ENCODE results near the gene CCDC187.

The CCDC187 gene

GRCh38 chr9:136318776-136319241 is 14.9 kb upstream of the CCDC187 start:
- TF ChIP-seq CTCF (conservative IDR thresholded peaks at IDR 0.05) (no peak), ZFX (IDR thresholded peaks at IDR 0.05) (no peak)

GRCh38 chr9:136318111-136318775 is 14.3 kb upstream of the CCDC187 start:
- TF ChIP-seq CTCF (conservative IDR thresholded peaks at IDR 0.05) (no peak), ZFX (IDR thresholded peaks at IDR 0.05) (no peak)
- H3K27ac ChIP-seq: no peak overlapping the region

More at GRCh38 chr9:136318776-136319241, 14.9 kb upstream of the CCDC187 start:
- H3K27ac ChIP-seq: no peak overlapping the region

- TF ChIP-seq ZFX (IDR thresholded peaks at IDR 0.05): no peak
- TF ChIP-seq CTCF (conservative IDR thresholded peaks at IDR 0.05): no peak
Observed at GRCh38 chr9:136317695-136318094, 13.8 kb upstream of the CCDC187 start.

GRCh38 chr9:136316896-136317676 is 13.2 kb upstream of the CCDC187 start:
- TF ChIP-seq CTCF (conservative IDR thresholded peaks at IDR 0.05) (no peak), ZFX (IDR thresholded peaks at IDR 0.05) (no peak)

More at GRCh38 chr9:136317695-136318094, 13.8 kb upstream of the CCDC187 start:
- H3K27ac ChIP-seq: no peak overlapping the region

GRCh38 chr9:136316271-136316751 is 12.4 kb upstream of the CCDC187 start:
- TF ChIP-seq CTCF (conservative IDR thresholded peaks at IDR 0.05): no peak
- TF ChIP-seq ZFX (IDR thresholded peaks at IDR 0.05): no peak
- H3K27ac ChIP-seq: no peak overlapping the region

More at GRCh38 chr9:136316896-136317676, 13.2 kb upstream of the CCDC187 start:
- H3K27ac ChIP-seq: no peak overlapping the region

- H3K27ac ChIP-seq: no peak overlapping the region
- TF ChIP-seq CTCF (conservative IDR thresholded peaks at IDR 0.05): no peak
- no peak for TF ChIP-seq ZFX (IDR thresholded peaks at IDR 0.05)
Observed at GRCh38 chr9:136314944-136315343, 11.1 kb upstream of the CCDC187 start.

GRCh38 chr9:136314056-136314416 is 10.1 kb upstream of the CCDC187 start:
- no peak for TF ChIP-seq CTCF (conservative IDR thresholded peaks at IDR 0.05)
- TF ChIP-seq ZFX (IDR thresholded peaks at IDR 0.05): no peak
- H3K27ac ChIP-seq: no peak overlapping the region
